Measurements from ENCODE around the gene OR4X2.

OR4X2 gene

GRCh38 chr11:48272606-48273005 lies 27.7 kb downstream of the OR4X2 start:
- TF ChIP-seq ELF4 (IDR thresholded peaks at IDR 0.05), result no peak
- TF ChIP-seq TARDBP (IDR thresholded peaks at IDR 0.05), result no peak
- no peak for TF ChIP-seq BHLHE40 (IDR thresholded peaks at IDR 0.05; ENCODE audit: borderline replicate concordance)
- no peak for TF ChIP-seq CTBP1 (IDR thresholded peaks at IDR 0.05; ENCODE audit: borderline replicate concordance)
- no peak for TF ChIP-seq ARNT (IDR thresholded peaks at IDR 0.05)
- TF ChIP-seq ZNF384 (IDR thresholded peaks at IDR 0.05), result no peak
- TF ChIP-seq PKNOX1 (IDR thresholded peaks at IDR 0.05), result no peak
- no peak for TF ChIP-seq FOXM1 (IDR thresholded peaks at IDR 0.05; ENCODE audit: borderline replicate concordance)
- TF ChIP-seq HDGF (IDR thresholded peaks at IDR 0.05; ENCODE audit: borderline replicate concordance), result no peak
- no peak for TF ChIP-seq FOXA1 (IDR thresholded peaks at IDR 0.05)
- no peak for TF ChIP-seq LEF1 (IDR thresholded peaks at IDR 0.05; ENCODE audit: borderline replicate concordance)
- DNase-seq (ENCODE audit: extremely low spot score), result no peak
- POLR2A ChIA-PET, result no interaction called here
- CTCF ChIA-PET, result no interaction called here
